Keratinocyte (primary cell): ENCODE measurements around the gene TSPEAR. TPM values are rescaled to one million over a fixed set of nuclear protein-coding genes. Genes with fewer than 3 reads are reported as not detected.

Experiments used
- DNase-seq: peaks from one replicate; pipeline ENCODE4 v3.0.0-alpha.2; 2011; ENCODE audit warnings: low read depth, missing footprints, low spot score
- FAIRE-seq: peaks from 2 replicates; lab custom pipeline; 2011; peaks lifted over from hg19 to GRCh38; lab: Jason Lieb, UNC
- H2AFZ ChIP-seq: 2 replicates; pipeline ENCODE4 v1.6.0; 2012; ENCODE audit warnings: low read length, control low read depth, inconsistent platforms; ENCODE audit not compliant: control insufficient read depth
- H3K27ac ChIP-seq: 2 replicates; pipeline ENCODE4 v1.5.1; 2011; ENCODE audit warnings: low read length; ENCODE audit not compliant: control insufficient read depth, insufficient read depth
- H3K27me3 ChIP-seq: 3 replicates; pipeline ENCODE4 v1.6.0; 2011; ENCODE audit warnings: low read length; ENCODE audit not compliant: control insufficient read depth, insufficient read depth; ENCODE audit errors: extremely low read depth
- H3K36me3 ChIP-seq, 2 experiments: 2 replicates in 1 of 2; 3 replicates in 1 of 2; pipeline ENCODE4 v1.5.1; 2011; ENCODE audit warnings: low read length in 2 of 2, mild to moderate bottlenecking in 1 of 2; ENCODE audit not compliant: control insufficient read depth in 2 of 2, insufficient read depth in 2 of 2; ENCODE audit errors: extremely low read depth in 1 of 2
- H3K4me1 ChIP-seq: 3 replicates; pipeline ENCODE4 v1.5.1; 2011; ENCODE audit warnings: low read length; ENCODE audit not compliant: control insufficient read depth, insufficient read depth; ENCODE audit errors: extremely low read depth
- H3K4me2 ChIP-seq: 3 replicates; pipeline ENCODE4 v1.6.0; 2011; ENCODE audit warnings: low read depth, low read length; ENCODE audit not compliant: control insufficient read depth, insufficient read depth; ENCODE audit errors: extremely low read depth
- H3K4me3 ChIP-seq, 3 experiments: fragments of 200-600 bp in 1 of 3; sonication (generic) in 1 of 3; 2 replicates in 2 of 3; 3 replicates in 1 of 3; pipeline ENCODE4 v1.5.1; 2011 to 2016; ENCODE audit warnings: low read length in 3 of 3, mild to moderate bottlenecking in 3 of 3, control low read depth in 2 of 3, inconsistent platforms in 1 of 3, low read depth in 1 of 3, mixed read lengths in 1 of 3, mixed run types in 1 of 3, moderate library complexity in 1 of 3; ENCODE audit not compliant: control insufficient read depth in 2 of 3, insufficient read depth in 2 of 3; ENCODE audit errors: extremely low read depth in 1 of 3
- H3K79me2 ChIP-seq: 2 replicates; pipeline ENCODE4 v1.6.0; 2012; ENCODE audit warnings: low read length; ENCODE audit not compliant: control insufficient read depth, insufficient read depth
- H3K9ac ChIP-seq: 3 replicates; pipeline ENCODE4 v1.6.0; 2011; ENCODE audit warnings: low read length; ENCODE audit not compliant: control insufficient read depth, insufficient read depth; ENCODE audit errors: extremely low read depth
- H3K9me1 ChIP-seq: 3 replicates; pipeline ENCODE4 v1.6.0; 2011; ENCODE audit warnings: low read length; ENCODE audit not compliant: control insufficient read depth, insufficient read depth; ENCODE audit errors: extremely low read depth
- H3K9me3 ChIP-seq: 2 replicates; pipeline ENCODE4 v1.5.1; 2012; ENCODE audit warnings: low read depth, low read length; ENCODE audit not compliant: control insufficient read depth
- H4K20me1 ChIP-seq: 3 replicates; pipeline ENCODE4 v1.6.0; 2011; ENCODE audit warnings: low read length; ENCODE audit not compliant: control insufficient read depth, insufficient read depth; ENCODE audit errors: extremely low read depth
- CTCF ChIP-seq, 3 experiments: IDR thresholded peaks in 1 of 3; conservative IDR thresholded peaks in 1 of 3; optimal IDR thresholded peaks in 1 of 3; 2 replicates in 2 of 3; 3 replicates in 1 of 3; pipeline versions ENCODE3 to v1.5.1; 2011; ENCODE audit warnings: low read length in 3 of 3, mild to moderate bottlenecking in 3 of 3, moderate library complexity in 2 of 3, control low read depth in 1 of 3, inconsistent platforms in 1 of 3; ENCODE audit not compliant: insufficient read depth in 2 of 3; ENCODE audit errors: extremely low read depth in 1 of 3
- EZH2 ChIP-seq: IDR thresholded peaks from one replicate; pipeline ENCODE4 v1.6.1; 2012; ENCODE audit warnings: inconsistent platforms, mild to moderate bottlenecking, low read length, moderate library complexity
- dilution Hi-C: fragments of 300-500 bp; cut with MboI; formaldehyde crosslinking; loops from one replicate; pipeline ENCODE4 v1.7.0; 2020; ENCODE audit warnings: low sequenced_read_pairs; ENCODE audit not compliant: extremely low pct_ligation_motif_present
- polyA plus RNA-seq, 5 experiments: library from polyadenylated mRNA; depleted of rRNA in 3 of 5; stranded (reverse) in 3 of 5; stranded (forward) in 1 of 5; unstranded in 1 of 5; fragments of >200 nt; gene quantifications; 1 replicate in 1 of 5; 2 replicates in 3 of 5; 3 replicates in 1 of 5; pipeline versions ENCODE4 v1.2.1 to v1.2.3, GENCODE V29; 2011 to 2012; ENCODE audit warnings: missing spikeins in 2 of 5, low read depth in 1 of 5, low replicate concordance in 1 of 5

Gene TSPEAR
- polyA plus RNA-seq, 1 donor (not counting 4 experiments of a cell fraction or from before 2014, with no cell fraction given) = 0.12 TPM

- Histone ChIP-seq H3K27me3 (no peaks in the 10 kb centered on the region), H4K20me1 (no peaks in the 10 kb centered on the region)
- dilution Hi-C loops = no loop called here
Measured at GRCh38 chr21:44568667-44569556, 142.5 kb downstream of the TSPEAR start.

GRCh38 chr21:44568261-44568660, 143.1 kb downstream of the TSPEAR start:
- dilution Hi-C loops = no loop called here
- H3K4me3 ChIP-seq = no peak overlapping the region
- no peak for TF ChIP-seq CTCF (optimal IDR thresholded peaks at IDR 0.05 in 1 of 3, IDR thresholded peaks at IDR 0.05 in 1 of 3, conservative IDR thresholded peaks at IDR 0.05 in 1 of 3; ENCODE audit: extremely low read depth in 1 of 3, insufficient read depth in 2 of 3, low read length in 3 of 3)

More at GRCh38 chr21:44568667-44569556, 142.5 kb downstream of the TSPEAR start:
- Histone ChIP-seq H3K27ac (no peak overlapping the region), H2AFZ (no peak overlapping the region), H3K9me3 (no peaks in the 10 kb centered on the region), H3K36me3 (no peaks in the 10 kb centered on the region), H3K79me2 (no peaks in the 10 kb centered on the region), H3K4me2 (no peak overlapping the region), H3K4me3 (no peak overlapping the region), H3K4me1 (no peaks in the 10 kb centered on the region), H3K9me1 (no peaks in the 10 kb centered on the region), H3K9ac (no peak overlapping the region)
- DNase-seq (no peak), FAIRE-seq (no peak)
- TF ChIP-seq CTCF (optimal IDR thresholded peaks at IDR 0.05 in 1 of 3, IDR thresholded peaks at IDR 0.05 in 1 of 3, conservative IDR thresholded peaks at IDR 0.05 in 1 of 3; ENCODE audit: extremely low read depth in 1 of 3, insufficient read depth in 2 of 3, low read length in 3 of 3) (no peak), EZH2 (no peak)

More at GRCh38 chr21:44568261-44568660, 143.1 kb downstream of the TSPEAR start:
- Histone ChIP-seq H3K27me3 (no peaks in the 10 kb centered on the region), H3K27ac (no peak overlapping the region), H3K36me3 (no peaks in the 10 kb centered on the region), H4K20me1 (no peaks in the 10 kb centered on the region), H3K9ac (no peak overlapping the region), H3K9me1 (no peaks in the 10 kb centered on the region), H2AFZ (no peak overlapping the region), H3K9me3 (no peaks in the 10 kb centered on the region), H3K4me1 (no peaks in the 10 kb centered on the region), H3K4me2 (no peak overlapping the region), H3K79me2 (no peaks in the 10 kb centered on the region)
- no peak for FAIRE-seq
- no peak for DNase-seq
